B cell (primary cell): Measurements from ENCODE around the gene ANK3. TPM values are rescaled to one million over a fixed set of nuclear protein-coding genes. Genes with fewer than 3 reads are reported as not detected.

Experiments used
- ATAC-seq: fragments of 200-7000 bp; cut with Tn5 transposase; one replicate; pipeline ENCODE4 v1.10.0; 2021; ENCODE audit warnings: low read depth, mild to moderate bottlenecking, moderate number of reproducible peaks, moderate library complexity
- CTCF ChIA-PET: fragments of 350-600 bp; sonication (Branson Sonifier 250); formaldehyde crosslinking; loops from one replicate; lab custom pipeline; 2021; ENCODE audit warnings: antibody characterized with exemption, inconsistent platforms; lab: Charles Lee
- POLR2A ChIA-PET: fragments of 350-600 bp; sonication (Branson Sonifier 250); formaldehyde crosslinking; loops from one replicate; lab custom pipeline; 2021; ENCODE audit warnings: antibody characterized with exemption; lab: Charles Lee
- DNase-seq: peaks from one replicate; pipeline ENCODE4 v3.0.0; 2013
- H2AFZ ChIP-seq: 2 replicates; pipeline ENCODE4 v1.6.1; 2012; ENCODE audit warnings: mild to moderate bottlenecking, low read depth, low read length; ENCODE audit not compliant: insufficient read depth, poor library complexity, severe bottlenecking
- H3K27ac ChIP-seq, 2 donors: 1 replicate in 1 of 2; 2 replicates in 1 of 2; pipeline ENCODE4 v1.5.1; 2012 to 2013; ENCODE audit warnings: low read length in 2 of 2, mild to moderate bottlenecking in 2 of 2, moderate library complexity in 1 of 2
- H3K27me3 ChIP-seq, 4 experiments: fragments of 200-600 bp in 1 of 4; sonication (generic) in 1 of 4; replicated peaks in 1 of 4; 1 replicate in 2 of 4; 2 replicates in 2 of 4; pipeline versions ENCODE4 v1.6.1 to v1.7.0; 2013 to 2016; ENCODE audit warnings: low read length in 3 of 4, mild to moderate bottlenecking in 2 of 4, mixed read lengths in 1 of 4, moderate library complexity in 1 of 4; ENCODE audit not compliant: insufficient read depth in 4 of 4, control insufficient read depth in 3 of 4; ENCODE audit errors: control extremely low read depth in 1 of 4
- H3K36me3 ChIP-seq, 2 experiments: replicated peaks in 1 of 2; 1 replicate in 1 of 2; 2 replicates in 1 of 2; pipeline versions ENCODE4 v1.6.1 to v1.7.1; 2013; ENCODE audit warnings: low read length in 1 of 2; ENCODE audit not compliant: insufficient read depth in 2 of 2, control insufficient read depth in 1 of 2; ENCODE audit errors: control extremely low read depth in 1 of 2, extremely low read depth in 1 of 2
- H3K4me1 ChIP-seq, 2 donors: fragments of 200-600 bp in 1 of 2; sonication (generic) in 1 of 2; 1 replicate in 1 of 2; 2 replicates in 1 of 2; pipeline versions ENCODE4 v1.5.1 to v1.6.1; 2013 to 2017; ENCODE audit warnings: low read length in 2 of 2; ENCODE audit not compliant: control insufficient read depth in 2 of 2, insufficient read depth in 2 of 2
- H3K4me2 ChIP-seq: replicated peaks from 2 replicates; pipeline ENCODE3; 2012; ENCODE audit warnings: mild to moderate bottlenecking, low read depth, low read length; ENCODE audit not compliant: poor library complexity, severe bottlenecking
- H3K4me3 ChIP-seq, 5 experiments: fragments of 200-600 bp in 1 of 5; sonication (generic) in 1 of 5; 1 replicate in 3 of 5; 2 replicates in 2 of 5; pipeline versions ENCODE4 v1.5.1 to v1.7.0; 2011 to 2016; ENCODE audit warnings: low read length in 4 of 5, mild to moderate bottlenecking in 4 of 5, low read depth in 2 of 5, control low read depth in 1 of 5, moderate library complexity in 1 of 5; ENCODE audit not compliant: insufficient read depth in 1 of 5; ENCODE audit errors: control extremely low read depth in 1 of 5, extremely low read depth in 1 of 5
- H3K79me2 ChIP-seq: fragments of 200-600 bp; sonication (generic); one replicate; pipeline ENCODE4 v1.6.0; 2016; ENCODE audit warnings: low read length; ENCODE audit not compliant: control insufficient read depth, insufficient read depth
- H3K9ac ChIP-seq: fragments of 200-600 bp; sonication (generic); 2 replicates; pipeline ENCODE4 v1.6.1; 2017; ENCODE audit warnings: mild to moderate bottlenecking, low read length, moderate library complexity
- H3K9me3 ChIP-seq, 3 donors: one replicate each; pipeline versions ENCODE4 v1.6.1 to v1.7.1; 2013; ENCODE audit warnings: low read length in 2 of 3; ENCODE audit not compliant: control insufficient read depth in 2 of 3, insufficient read depth in 1 of 3; ENCODE audit errors: control extremely low read depth in 1 of 3
- H4K20me1 ChIP-seq: 2 replicates; pipeline ENCODE4 v1.6.0; 2012; ENCODE audit warnings: mild to moderate bottlenecking, low read length; ENCODE audit not compliant: insufficient read depth, control insufficient read depth, poor library complexity, severe bottlenecking
- H3K27ac Mint-ChIP-seq: one replicate; pipeline ENCODE4 v1.8.0; 2021; ENCODE audit warnings: mixed read lengths
- H3K27me3 Mint-ChIP-seq: one replicate; pipeline ENCODE4 v1.8.0; 2021; ENCODE audit warnings: mixed read lengths
- H3K4me1 Mint-ChIP-seq: one replicate; pipeline ENCODE4 v1.8.0; 2021; ENCODE audit warnings: mixed read lengths
- H3K4me3 Mint-ChIP-seq: one replicate; pipeline ENCODE4 v1.8.0; 2021; ENCODE audit warnings: mixed read lengths
- H3K9me3 Mint-ChIP-seq: one replicate; pipeline ENCODE4 v1.8.0; 2022; ENCODE audit warnings: mixed read lengths; ENCODE audit not compliant: insufficient read depth
- EZH2 ChIP-seq: IDR thresholded peaks from 2 replicates; pipeline ENCODE4 v1.6.1; 2012; ENCODE audit warnings: borderline replicate concordance, low read depth, mild to moderate bottlenecking, moderate library complexity, low read length; ENCODE audit not compliant: insufficient read depth, poor library complexity, severe bottlenecking
- WGBS: methylation state at CpG from one replicate; pipeline ENCODE4 v1.1.5; 2013; ENCODE audit warnings: missing lambda C conversion rate; ENCODE audit not compliant: insufficient coverage; 5-methylcytosine and 5-hydroxymethylcytosine counted together
- intact Hi-C: fragments of 100-400 bp; cut with micrococcal nuclease; formaldehyde crosslinking; loops from one replicate; pipeline ENCODE4 v1.10.0; 2022
- polyA plus RNA-seq: library from polyadenylated mRNA; depleted of rRNA; stranded (reverse); fragments of >200 nt; gene quantifications from 2 replicates; pipeline ENCODE4 v1.2.3, GENCODE V29; 2012
- total RNA-seq, 2 donors: library from RNA; stranded (reverse); fragments of 120-200 nt in 1 of 2; gene quantifications; 1 replicate in 1 of 2; 2 replicates in 1 of 2; pipeline versions ENCODE4 v1.2.3 to v1.2.4, GENCODE V29; 2013 to 2022
- TF ChIP-seq, protein P1 (sequence below): fragments of 200-600 bp; IDR thresholded peaks from one replicate; pipeline ENCODE4 v1.8.0; 2022; ENCODE audit warnings: antibody characterized with exemption, mild to moderate bottlenecking

The ANK3 gene
- total and polyA plus RNA-seq, 2 donors (not counting 1 experiment from before 2014, with no cell fraction given), result 4.9 to 21.6 TPM

DNA sequence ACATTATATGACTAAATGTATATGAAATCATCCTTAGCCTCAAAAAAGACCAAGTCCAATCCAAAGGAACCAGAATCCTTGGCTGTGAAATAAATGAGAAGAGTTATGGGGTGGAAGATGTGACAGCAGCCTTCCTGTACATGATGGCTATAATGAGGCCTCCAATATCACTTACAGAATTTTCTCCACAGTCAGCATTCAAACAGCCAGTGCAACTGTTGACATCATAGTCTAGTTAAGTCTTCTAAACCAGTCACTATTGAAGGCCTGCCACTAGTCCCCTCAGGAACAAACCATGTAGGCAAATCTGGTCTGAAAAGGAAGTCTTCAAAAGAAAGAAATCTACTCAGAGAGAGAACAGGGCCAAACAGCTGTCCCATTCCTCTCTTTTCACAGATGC lies 263.8 kb downstream of the ANK3 start:
- H3K9ac ChIP-seq, result no peak overlapping the region
- no peaks in the 10 kb centered on the region for H4K20me1 ChIP-seq
- CTCF ChIA-PET, result no interaction called here
- H2AFZ ChIP-seq, result no peak overlapping the region
- H3K36me3 ChIP-seq, result no peaks in the 10 kb centered on the region
- POLR2A ChIA-PET, result no interaction called here
- Mint-ChIP-seq H3K4me1 (peaks cover 3% of the 10 kb centered on the region), H3K9me3 (no peaks in the 10 kb centered on the region), H3K27me3 (no peaks in the 10 kb centered on the region), H3K4me3 (no peak overlapping the region), H3K27ac (no peak overlapping the region)
- no peaks in the 10 kb centered on the region for H3K9me3 ChIP-seq
- H3K4me2 ChIP-seq, result no peak overlapping the region
- H3K4me3 ChIP-seq, result no peak overlapping the region
- H3K4me1 ChIP-seq, result no peaks in the 10 kb centered on the region
- no peak for DNase-seq
- ATAC-seq, result no peak
- no peaks in the 10 kb centered on the region for H3K79me2 ChIP-seq
- H3K27me3 ChIP-seq, result no peaks in the 10 kb centered on the region
- intact Hi-C loops, result no loop called here
- TF ChIP-seq, protein P1, sequence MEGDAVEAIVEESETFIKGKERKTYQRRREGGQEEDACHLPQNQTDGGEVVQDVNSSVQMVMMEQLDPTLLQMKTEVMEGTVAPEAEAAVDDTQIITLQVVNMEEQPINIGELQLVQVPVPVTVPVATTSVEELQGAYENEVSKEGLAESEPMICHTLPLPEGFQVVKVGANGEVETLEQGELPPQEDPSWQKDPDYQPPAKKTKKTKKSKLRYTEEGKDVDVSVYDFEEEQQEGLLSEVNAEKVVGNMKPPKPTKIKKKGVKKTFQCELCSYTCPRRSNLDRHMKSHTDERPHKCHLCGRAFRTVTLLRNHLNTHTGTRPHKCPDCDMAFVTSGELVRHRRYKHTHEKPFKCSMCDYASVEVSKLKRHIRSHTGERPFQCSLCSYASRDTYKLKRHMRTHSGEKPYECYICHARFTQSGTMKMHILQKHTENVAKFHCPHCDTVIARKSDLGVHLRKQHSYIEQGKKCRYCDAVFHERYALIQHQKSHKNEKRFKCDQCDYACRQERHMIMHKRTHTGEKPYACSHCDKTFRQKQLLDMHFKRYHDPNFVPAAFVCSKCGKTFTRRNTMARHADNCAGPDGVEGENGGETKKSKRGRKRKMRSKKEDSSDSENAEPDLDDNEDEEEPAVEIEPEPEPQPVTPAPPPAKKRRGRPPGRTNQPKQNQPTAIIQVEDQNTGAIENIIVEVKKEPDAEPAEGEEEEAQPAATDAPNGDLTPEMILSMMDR, result no peak
- TF ChIP-seq EZH2, result no peak
- H3K27ac ChIP-seq, result no peak overlapping the region

DNA sequence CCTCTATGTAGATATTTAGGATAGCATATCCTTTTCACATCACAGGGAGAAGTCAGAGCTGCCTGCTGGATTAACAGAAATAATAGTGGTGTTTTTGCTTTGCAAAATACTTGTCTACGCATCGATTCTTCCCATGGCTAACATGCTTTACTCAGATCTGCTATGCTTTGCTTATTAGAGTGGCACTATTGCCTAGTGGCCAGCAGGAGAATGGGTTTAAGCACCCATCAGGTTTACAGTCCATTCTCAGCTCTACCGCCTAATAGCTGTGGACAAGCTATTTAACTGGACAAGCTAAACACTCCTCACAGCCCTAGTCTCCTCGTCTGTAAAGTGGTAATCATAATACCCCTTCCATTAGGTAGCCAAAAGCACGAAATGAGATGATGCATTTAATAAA lies 265.1 kb downstream of the ANK3 start:
- POLR2A ChIA-PET, result no interaction called here
- Histone ChIP-seq H3K4me1 (no peaks in the 10 kb centered on the region), H3K36me3 (no peaks in the 10 kb centered on the region), H3K27ac (no peak overlapping the region), H3K4me3 (no peak overlapping the region), H4K20me1 (no peaks in the 10 kb centered on the region), H3K79me2 (no peaks in the 10 kb centered on the region), H2AFZ (no peak overlapping the region), H3K27me3 (no peaks in the 10 kb centered on the region), H3K9ac (no peak overlapping the region), H3K9me3 (no peaks in the 10 kb centered on the region), H3K4me2 (no peak overlapping the region)
- Mint-ChIP-seq H3K4me1 (no peaks in the 10 kb centered on the region), H3K27me3 (no peaks in the 10 kb centered on the region), H3K9me3 (no peaks in the 10 kb centered on the region), H3K27ac (no peak overlapping the region), H3K4me3 (no peak overlapping the region)
- intact Hi-C loops, result no loop called here
- DNase-seq, result no peak
- ATAC-seq, result no peak
- TF ChIP-seq EZH2, result no peak
- TF ChIP-seq, protein P1, result no peak
- WGBS, result 100% methylated on average over 3 of the region's 5 CpGs
- CTCF ChIA-PET, result no interaction called here
